GM23338 (cell line): ENCODE results near the gene MBOAT1. TPM values are rescaled to one million over a fixed set of nuclear protein-coding genes. Genes with fewer than 3 reads are reported as not detected.
"Not testable (repeated sequence)": the region's sequence is repeated elsewhere in the genome, so short reads cannot be mapped to it uniquely, and the experiment has no call there.

Experiments
- ATAC-seq: fragments of 200-7000 bp; cut with Tn5 transposase; 3 replicates; pipeline ENCODE4 v1.9.1; 2020
- DNase-seq: peaks from one replicate; pipeline ENCODE4 v3.0.0-alpha.2; 2015; ENCODE audit warnings: low spot score
- H2AFZ ChIP-seq: fragments of 200-600 bp; sonication (generic); 2 replicates; pipeline ENCODE4 v1.8.0; 2016; ENCODE audit warnings: antibody characterized with exemption, mild to moderate bottlenecking, moderate library complexity
- H3F3A ChIP-seq: fragments of 200-600 bp; sonication (generic); replicated peaks from 2 replicates; pipeline ENCODE4 v1.8.0; 2017; ENCODE audit warnings: antibody characterized with exemption, mixed run types, low read depth
- H3K27ac ChIP-seq: fragments of 200-600 bp; sonication (generic); 2 replicates; pipeline ENCODE4 v1.6.1; 2016; ENCODE audit warnings: low read depth
- H3K27me3 ChIP-seq: fragments of 200-600 bp; sonication (generic); 2 replicates; pipeline ENCODE4 v1.8.0; 2016; ENCODE audit warnings: mild to moderate bottlenecking, mixed run types, moderate library complexity; ENCODE audit not compliant: insufficient read depth
- H3K36me3 ChIP-seq: fragments of 200-600 bp; sonication (generic); 2 replicates; pipeline ENCODE4 v1.8.0; 2016; ENCODE audit warnings: mild to moderate bottlenecking; ENCODE audit not compliant: insufficient read depth
- H3K4me1 ChIP-seq: fragments of 200-600 bp; sonication (generic); 2 replicates; pipeline ENCODE4 v1.8.0; 2016; ENCODE audit warnings: mild to moderate bottlenecking, moderate library complexity; ENCODE audit not compliant: insufficient read depth
- H3K4me2 ChIP-seq: fragments of 200-600 bp; sonication (generic); 2 replicates; pipeline ENCODE4 v1.7.1; 2017; ENCODE audit warnings: mixed run types
- H3K4me3 ChIP-seq: fragments of 200-600 bp; sonication (generic); 2 replicates; pipeline ENCODE4 v1.6.1; 2016; ENCODE audit warnings: mixed run types
- H3K79me2 ChIP-seq: fragments of 200-600 bp; sonication (generic); replicated peaks from 2 replicates; pipeline ENCODE4 v1.8.0; 2017; ENCODE audit warnings: mild to moderate bottlenecking; ENCODE audit not compliant: insufficient read depth
- H3K9me2 ChIP-seq: fragments of 200-600 bp; sonication (generic); 2 replicates; pipeline ENCODE4 v1.8.0; 2017; ENCODE audit not compliant: insufficient read depth
- H4K20me1 ChIP-seq: fragments of 200-600 bp; sonication (generic); replicated peaks from 2 replicates; pipeline ENCODE4 v1.8.0; 2017; ENCODE audit warnings: mild to moderate bottlenecking; ENCODE audit not compliant: insufficient read depth
- H3K27ac Mint-ChIP-seq: 2 replicates; pipeline ENCODE4 v1.8.0; 2020; ENCODE audit warnings: inconsistent platforms, mild to moderate bottlenecking, moderate library complexity, mixed read lengths
- H3K27me3 Mint-ChIP-seq: 3 replicates; pipeline ENCODE4 v1.8.0; 2022; ENCODE audit warnings: low read depth, mild to moderate bottlenecking, moderate library complexity, mixed read lengths, inconsistent platforms; ENCODE audit not compliant: insufficient read depth, poor library complexity
- H3K36me3 Mint-ChIP-seq: 3 replicates; pipeline ENCODE4 v1.8.0; 2021; ENCODE audit warnings: low read depth, mild to moderate bottlenecking, inconsistent platforms, moderate library complexity, mixed read lengths
- H3K4me1 Mint-ChIP-seq: 3 replicates; pipeline ENCODE4 v1.8.0; 2020; ENCODE audit warnings: mild to moderate bottlenecking, inconsistent platforms, mixed read lengths
- H3K4me3 Mint-ChIP-seq: 3 replicates; pipeline ENCODE4 v1.8.0; 2021; ENCODE audit warnings: moderate library complexity, mild to moderate bottlenecking, inconsistent platforms, mixed read lengths
- H3K9me3 Mint-ChIP-seq: 3 replicates; pipeline ENCODE4 v1.8.0; 2020; ENCODE audit warnings: moderate library complexity, mild to moderate bottlenecking, inconsistent platforms, mixed read lengths
- EZH2 ChIP-seq: fragments of 200-600 bp; sonication (generic); IDR thresholded peaks from one replicate; pipeline ENCODE4 v1.8.0; 2017; ENCODE audit warnings: antibody characterized with exemption, mild to moderate bottlenecking, low read depth; ENCODE audit not compliant: unreplicated experiment
- polyA plus RNA-seq: library from polyadenylated mRNA; unstranded; fragments of >200 nt; fragmentation: Nextera tagmentation; extraction: Ambion mirVana; gene quantifications from 2 replicates; pipeline ENCODE4 v1.2.1, GENCODE V29; 2016
- total RNA-seq: library from RNA; depleted of rRNA; stranded (reverse); fragments of >200 nt; shearing (Covaris generic); gene quantifications from 2 replicates; pipeline ENCODE4 v1.2.3, GENCODE V29; 2014
- TF ChIP-seq, protein P1 (sequence below): fragments of 250-450 bp; sonication (Bioruptor Pico); IDR thresholded peaks from 2 replicates; pipeline ENCODE4 v1.5.0; 2020; ENCODE audit warnings: mild to moderate bottlenecking, moderate library complexity

Gene MBOAT1
- total and polyA plus RNA-seq, 2 experiments from 2014 or later, result 3.8 to 18.6 TPM

DNA sequence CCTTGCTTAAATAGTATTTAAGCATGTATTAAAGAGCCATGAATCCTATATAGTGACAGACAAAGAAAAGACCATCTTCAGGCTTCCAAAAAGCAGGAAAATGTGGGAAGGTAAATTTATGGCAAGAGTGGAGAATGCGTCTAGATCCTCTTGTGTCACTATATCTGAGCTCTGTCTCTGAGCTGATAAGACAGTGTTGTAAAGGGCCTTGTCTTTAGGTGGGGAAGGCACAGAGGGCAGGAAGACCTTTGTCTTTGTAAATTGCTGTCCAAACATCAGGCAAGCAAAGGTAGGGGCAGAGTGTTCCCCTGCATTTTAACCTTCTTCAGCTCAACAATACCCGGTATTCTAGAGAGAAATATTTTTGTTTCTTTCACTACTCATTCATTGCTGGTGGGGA, 33.9 kb upstream of the MBOAT1 start:
- H2AFZ ChIP-seq, result peak overlapping the region; percentile 76; the same call in 1 of the 2 replicates
- ATAC-seq, result no peak

DNA sequence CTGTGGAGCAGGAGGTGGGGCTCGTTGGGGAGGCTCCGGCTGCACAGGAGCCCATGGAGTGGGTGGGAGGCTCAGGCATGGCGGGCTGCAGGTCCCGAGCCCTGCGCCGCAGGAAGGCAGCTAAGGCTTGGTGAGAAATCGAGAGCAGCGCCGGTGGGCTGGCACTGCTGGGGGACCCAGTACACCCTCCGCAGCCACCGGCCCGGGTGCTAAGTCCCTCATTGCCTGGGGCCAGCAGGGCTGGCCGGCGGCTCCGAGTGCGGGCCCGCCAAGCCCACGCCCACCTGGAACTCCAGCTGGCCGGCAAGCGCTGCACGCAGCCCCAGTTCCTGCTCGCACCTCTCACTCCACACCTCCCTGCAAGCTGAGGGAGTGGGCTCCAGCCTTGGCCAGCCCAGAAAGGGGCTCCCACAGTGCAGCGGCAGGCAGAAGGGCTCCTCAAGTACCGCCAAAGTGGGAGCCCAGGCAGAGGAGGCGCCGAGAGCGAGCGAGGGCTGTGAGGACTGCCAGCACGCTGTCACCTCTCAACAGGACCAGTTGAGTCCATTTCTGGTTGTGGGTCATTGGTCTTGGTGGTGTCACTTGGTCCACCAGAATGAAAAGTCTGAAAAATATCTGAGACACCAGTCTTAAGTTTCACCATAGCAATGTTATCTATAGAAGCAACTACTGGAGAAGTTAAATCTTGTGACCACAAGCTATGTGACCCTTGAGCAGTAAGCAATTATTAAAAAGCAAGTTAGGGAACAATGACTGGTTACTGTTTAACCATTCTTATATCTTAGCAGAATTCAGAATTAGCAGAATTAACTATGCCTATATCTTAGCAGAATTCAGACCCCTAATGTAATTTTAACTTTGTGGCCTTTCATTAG, 32.8 kb upstream of the MBOAT1 start:
- not testable (repeated sequence) for H3K36me3 ChIP-seq, H4K20me1 ChIP-seq, H3K4me2 ChIP-seq, H3K9me2 ChIP-seq, H3K79me2 ChIP-seq, H3K27ac ChIP-seq, DNase-seq, ATAC-seq, H3K4me3 Mint-ChIP-seq, H3K36me3 Mint-ChIP-seq, H3K9me3 Mint-ChIP-seq, H3K27me3 Mint-ChIP-seq, H3K4me3 ChIP-seq, H3K27ac Mint-ChIP-seq, H3F3A ChIP-seq, H2AFZ ChIP-seq, H3K27me3 ChIP-seq
- peaks cover 15% of the 10 kb centered on the region for H3K4me1 ChIP-seq
- H3K4me1 Mint-ChIP-seq, result peaks cover 10% of the 10 kb centered on the region

More for the DNA sequence above, 33.9 kb upstream of the MBOAT1 start:
- Mint-ChIP-seq H3K36me3 (peaks cover 3% of the 10 kb centered on the region; the same call in 2 of the 3 replicates), H3K27me3 (peaks cover 3% of the 10 kb centered on the region), H3K9me3 (peaks cover 3% of the 10 kb centered on the region; the same call in 2 of the 3 replicates), H3K27ac (no peak overlapping the region), H3K4me3 (no peak overlapping the region), H3K4me1 (peaks cover 10% of the 10 kb centered on the region)
- DNase-seq, result no peak
- H3K36me3 ChIP-seq, result no peaks in the 10 kb centered on the region
- no peaks in the 10 kb centered on the region for H3K79me2 ChIP-seq
- no peak overlapping the region for H3K4me3 ChIP-seq
- no peaks in the 10 kb centered on the region for H3K9me2 ChIP-seq
- no peaks in the 10 kb centered on the region for H4K20me1 ChIP-seq
- H3K4me2 ChIP-seq, result no peak overlapping the region
- no peaks in the 10 kb centered on the region for H3K27me3 ChIP-seq
- H3F3A ChIP-seq, result no peaks in the 10 kb centered on the region
- no peak overlapping the region for H3K27ac ChIP-seq
- peaks cover 15% of the 10 kb centered on the region for H3K4me1 ChIP-seq
- no peak for TF ChIP-seq EZH2
- TF ChIP-seq, protein P1, sequence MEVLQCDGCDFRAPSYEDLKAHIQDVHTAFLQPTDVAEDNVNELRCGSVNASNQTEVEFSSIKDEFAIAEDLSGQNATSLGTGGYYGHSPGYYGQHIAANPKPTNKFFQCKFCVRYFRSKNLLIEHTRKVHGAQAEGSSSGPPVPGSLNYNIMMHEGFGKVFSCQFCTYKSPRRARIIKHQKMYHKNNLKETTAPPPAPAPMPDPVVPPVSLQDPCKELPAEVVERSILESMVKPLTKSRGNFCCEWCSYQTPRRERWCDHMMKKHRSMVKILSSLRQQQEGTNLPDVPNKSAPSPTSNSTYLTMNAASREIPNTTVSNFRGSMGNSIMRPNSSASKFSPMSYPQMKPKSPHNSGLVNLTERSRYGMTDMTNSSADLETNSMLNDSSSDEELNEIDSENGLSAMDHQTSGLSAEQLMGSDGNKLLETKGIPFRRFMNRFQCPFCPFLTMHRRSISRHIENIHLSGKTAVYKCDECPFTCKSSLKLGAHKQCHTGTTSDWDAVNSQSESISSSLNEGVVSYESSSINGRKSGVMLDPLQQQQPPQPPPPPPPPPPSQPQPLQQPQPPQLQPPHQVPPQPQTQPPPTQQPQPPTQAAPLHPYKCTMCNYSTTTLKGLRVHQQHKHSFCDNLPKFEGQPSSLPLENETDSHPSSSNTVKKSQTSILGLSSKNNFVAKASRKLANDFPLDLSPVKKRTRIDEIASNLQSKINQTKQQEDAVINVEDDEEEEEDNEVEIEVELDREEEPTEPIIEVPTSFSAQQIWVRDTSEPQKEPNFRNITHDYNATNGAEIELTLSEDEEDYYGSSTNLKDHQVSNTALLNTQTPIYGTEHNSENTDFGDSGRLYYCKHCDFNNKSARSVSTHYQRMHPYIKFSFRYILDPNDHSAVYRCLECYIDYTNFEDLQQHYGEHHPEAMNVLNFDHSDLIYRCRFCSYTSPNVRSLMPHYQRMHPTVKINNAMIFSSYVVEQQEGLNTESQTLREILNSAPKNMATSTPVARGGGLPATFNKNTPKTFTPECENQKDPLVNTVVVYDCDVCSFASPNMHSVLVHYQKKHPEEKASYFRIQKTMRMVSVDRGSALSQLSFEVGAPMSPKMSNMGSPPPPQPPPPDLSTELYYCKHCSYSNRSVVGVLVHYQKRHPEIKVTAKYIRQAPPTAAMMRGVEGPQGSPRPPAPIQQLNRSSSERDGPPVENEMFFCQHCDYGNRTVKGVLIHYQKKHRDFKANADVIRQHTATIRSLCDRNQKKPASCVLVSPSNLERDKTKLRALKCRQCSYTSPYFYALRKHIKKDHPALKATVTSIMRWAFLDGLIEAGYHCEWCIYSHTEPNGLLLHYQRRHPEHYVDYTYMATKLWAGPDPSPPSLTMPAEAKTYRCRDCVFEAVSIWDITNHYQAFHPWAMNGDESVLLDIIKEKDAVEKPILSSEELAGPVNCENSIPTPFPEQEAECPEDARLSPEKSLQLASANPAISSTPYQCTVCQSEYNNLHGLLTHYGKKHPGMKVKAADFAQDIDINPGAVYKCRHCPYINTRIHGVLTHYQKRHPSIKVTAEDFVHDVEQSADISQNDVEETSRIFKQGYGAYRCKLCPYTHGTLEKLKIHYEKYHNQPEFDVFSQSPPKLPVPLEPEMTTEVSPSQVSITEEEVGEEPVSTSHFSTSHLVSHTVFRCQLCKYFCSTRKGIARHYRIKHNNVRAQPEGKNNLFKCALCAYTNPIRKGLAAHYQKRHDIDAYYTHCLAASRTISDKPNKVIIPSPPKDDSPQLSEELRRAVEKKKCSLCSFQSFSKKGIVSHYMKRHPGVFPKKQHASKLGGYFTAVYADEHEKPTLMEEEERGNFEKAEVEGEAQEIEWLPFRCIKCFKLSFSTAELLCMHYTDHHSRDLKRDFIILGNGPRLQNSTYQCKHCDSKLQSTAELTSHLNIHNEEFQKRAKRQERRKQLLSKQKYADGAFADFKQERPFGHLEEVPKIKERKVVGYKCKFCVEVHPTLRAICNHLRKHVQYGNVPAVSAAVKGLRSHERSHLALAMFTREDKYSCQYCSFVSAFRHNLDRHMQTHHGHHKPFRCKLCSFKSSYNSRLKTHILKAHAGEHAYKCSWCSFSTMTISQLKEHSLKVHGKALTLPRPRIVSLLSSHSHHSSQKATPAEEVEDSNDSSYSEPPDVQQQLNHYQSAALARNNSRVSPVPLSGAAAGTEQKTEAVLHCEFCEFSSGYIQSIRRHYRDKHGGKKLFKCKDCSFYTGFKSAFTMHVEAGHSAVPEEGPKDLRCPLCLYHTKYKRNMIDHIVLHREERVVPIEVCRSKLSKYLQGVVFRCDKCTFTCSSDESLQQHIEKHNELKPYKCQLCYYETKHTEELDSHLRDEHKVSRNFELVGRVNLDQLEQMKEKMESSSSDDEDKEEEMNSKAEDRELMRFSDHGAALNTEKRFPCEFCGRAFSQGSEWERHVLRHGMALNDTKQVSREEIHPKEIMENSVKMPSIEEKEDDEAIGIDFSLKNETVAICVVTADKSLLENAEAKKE (CRISPR knock-in tag), result no peak
